WERI-Rb-1 (cell line): ENCODE measurements around the gene CCNL2.
A peak's percentile ranks its signal among the peaks of the same experiment; 100 is the strongest.

ENCODE experiments used
- DNase-seq: peaks from one replicate; pipeline ENCODE4 v3.0.0-alpha.2; 2020
- H3K27ac ChIP-seq: fragments of 250-450 bp; sonication (Bioruptor Pico); 2 replicates; pipeline ENCODE4 v1.5.1; 2020; ENCODE audit warnings: mild to moderate bottlenecking, moderate library complexity
- H3K27me3 ChIP-seq: fragments of 250-450 bp; sonication (Bioruptor Pico); 2 replicates; pipeline ENCODE4 v1.5.1; 2021; ENCODE audit warnings: mild to moderate bottlenecking, low read depth, moderate library complexity; ENCODE audit not compliant: insufficient read depth, severe bottlenecking
- H3K36me3 ChIP-seq: fragments of 250-450 bp; sonication (Bioruptor Pico); 2 replicates; pipeline ENCODE4 v1.5.1; 2020; ENCODE audit warnings: mild to moderate bottlenecking, moderate library complexity
- H3K4me3 ChIP-seq: 2 replicates; pipeline ENCODE4 v1.5.1; 2011; ENCODE audit warnings: low read depth, mild to moderate bottlenecking, control low read depth, low read length
- H3K9me3 ChIP-seq: fragments of 250-450 bp; sonication (Bioruptor Pico); 2 replicates; pipeline ENCODE4 v1.5.1; 2021; ENCODE audit warnings: mild to moderate bottlenecking, moderate library complexity; ENCODE audit not compliant: severe bottlenecking
- TF ChIP-seq, protein P1 (sequence below): IDR thresholded peaks from 2 replicates; pipeline ENCODE4 v1.5.1; 2011; ENCODE audit warnings: low read depth, mild to moderate bottlenecking, control low read depth, inconsistent platforms, low read length

CCNL2 gene

DNA sequence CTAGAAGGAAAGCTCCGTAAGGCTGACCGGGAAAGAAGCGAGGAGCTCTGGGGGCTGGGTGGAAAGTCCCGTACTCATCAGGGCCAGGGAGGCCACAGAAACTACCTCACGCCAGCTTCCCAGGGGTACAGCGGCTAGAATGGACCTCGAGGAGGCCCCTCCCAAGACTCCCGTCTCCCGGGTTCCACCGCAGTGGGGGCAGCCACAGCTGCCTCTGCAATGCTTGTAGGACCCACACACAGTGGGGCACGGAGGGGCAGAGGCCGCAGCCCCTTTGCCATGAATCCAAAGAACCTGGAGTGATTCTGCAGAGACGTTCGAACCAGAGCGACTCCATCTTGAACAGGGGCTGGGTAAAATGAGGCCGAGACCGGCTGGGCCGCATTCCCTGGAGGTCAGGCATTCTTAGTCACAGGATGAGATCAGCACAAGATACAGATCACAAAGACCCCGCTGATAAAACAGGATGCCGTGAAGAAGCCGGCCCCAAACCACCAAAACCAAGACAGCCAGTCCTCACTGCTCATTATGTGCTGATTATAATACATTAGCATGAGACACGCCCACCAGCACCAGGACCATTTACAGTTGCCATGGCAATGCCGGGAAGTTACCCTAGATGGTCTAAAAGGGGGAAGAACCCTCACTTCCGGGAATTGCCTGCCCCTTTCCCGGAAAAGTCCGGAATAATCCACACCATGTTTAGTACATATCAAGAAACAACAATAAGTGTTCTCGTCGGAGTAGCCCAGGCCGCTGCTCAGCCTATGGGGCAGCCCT lies 23.5 kb upstream of the CCNL2 start:
- TF ChIP-seq, protein P1, sequence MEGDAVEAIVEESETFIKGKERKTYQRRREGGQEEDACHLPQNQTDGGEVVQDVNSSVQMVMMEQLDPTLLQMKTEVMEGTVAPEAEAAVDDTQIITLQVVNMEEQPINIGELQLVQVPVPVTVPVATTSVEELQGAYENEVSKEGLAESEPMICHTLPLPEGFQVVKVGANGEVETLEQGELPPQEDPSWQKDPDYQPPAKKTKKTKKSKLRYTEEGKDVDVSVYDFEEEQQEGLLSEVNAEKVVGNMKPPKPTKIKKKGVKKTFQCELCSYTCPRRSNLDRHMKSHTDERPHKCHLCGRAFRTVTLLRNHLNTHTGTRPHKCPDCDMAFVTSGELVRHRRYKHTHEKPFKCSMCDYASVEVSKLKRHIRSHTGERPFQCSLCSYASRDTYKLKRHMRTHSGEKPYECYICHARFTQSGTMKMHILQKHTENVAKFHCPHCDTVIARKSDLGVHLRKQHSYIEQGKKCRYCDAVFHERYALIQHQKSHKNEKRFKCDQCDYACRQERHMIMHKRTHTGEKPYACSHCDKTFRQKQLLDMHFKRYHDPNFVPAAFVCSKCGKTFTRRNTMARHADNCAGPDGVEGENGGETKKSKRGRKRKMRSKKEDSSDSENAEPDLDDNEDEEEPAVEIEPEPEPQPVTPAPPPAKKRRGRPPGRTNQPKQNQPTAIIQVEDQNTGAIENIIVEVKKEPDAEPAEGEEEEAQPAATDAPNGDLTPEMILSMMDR: no peak
- no peaks in the 10 kb centered on the region for H3K36me3 ChIP-seq
- H3K4me3 ChIP-seq: no peak overlapping the region
- no peaks in the 10 kb centered on the region for H3K27me3 ChIP-seq
- no peak overlapping the region; the same call in 1 of the 2 replicates for H3K27ac ChIP-seq
- DNase-seq: no peak
- H3K9me3 ChIP-seq: no peaks in the 10 kb centered on the region

DNA sequence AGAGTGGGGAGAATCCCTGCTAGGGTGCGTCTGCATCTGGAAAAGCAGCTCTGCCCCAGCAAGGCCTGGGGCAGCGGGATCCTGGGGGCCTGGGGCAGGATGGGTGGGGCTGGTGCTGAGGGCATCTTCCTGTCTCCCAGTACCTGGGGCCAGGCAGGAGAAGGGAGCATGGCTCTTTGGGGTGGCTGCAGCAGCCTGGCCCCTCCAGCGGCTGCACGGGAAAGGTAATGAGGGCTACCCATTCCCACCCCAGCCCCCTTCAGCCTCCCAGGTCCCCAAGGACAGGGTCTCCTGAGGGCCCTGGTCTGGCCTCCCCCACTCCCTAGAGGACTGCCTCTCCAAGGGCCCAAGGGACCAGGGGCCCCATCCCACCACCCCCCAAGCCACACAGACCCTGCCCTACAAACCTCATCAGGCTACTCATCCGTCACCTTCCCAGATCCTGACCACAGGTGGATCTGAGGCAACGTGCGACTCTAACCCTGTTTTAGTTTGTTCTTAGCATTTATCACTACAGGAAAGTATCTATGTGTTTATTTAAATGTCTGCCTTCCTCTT lies 22.9 kb upstream of the CCNL2 start:
- no peaks in the 10 kb centered on the region for H3K9me3 ChIP-seq
- peak overlapping the region; percentile 94 for H3K27ac ChIP-seq
- no peaks in the 10 kb centered on the region for H3K36me3 ChIP-seq
- H3K27me3 ChIP-seq: no peaks in the 10 kb centered on the region
- DNase-seq: no peak
- no peak overlapping the region for H3K4me3 ChIP-seq
- TF ChIP-seq, protein P1: no peak

DNA sequence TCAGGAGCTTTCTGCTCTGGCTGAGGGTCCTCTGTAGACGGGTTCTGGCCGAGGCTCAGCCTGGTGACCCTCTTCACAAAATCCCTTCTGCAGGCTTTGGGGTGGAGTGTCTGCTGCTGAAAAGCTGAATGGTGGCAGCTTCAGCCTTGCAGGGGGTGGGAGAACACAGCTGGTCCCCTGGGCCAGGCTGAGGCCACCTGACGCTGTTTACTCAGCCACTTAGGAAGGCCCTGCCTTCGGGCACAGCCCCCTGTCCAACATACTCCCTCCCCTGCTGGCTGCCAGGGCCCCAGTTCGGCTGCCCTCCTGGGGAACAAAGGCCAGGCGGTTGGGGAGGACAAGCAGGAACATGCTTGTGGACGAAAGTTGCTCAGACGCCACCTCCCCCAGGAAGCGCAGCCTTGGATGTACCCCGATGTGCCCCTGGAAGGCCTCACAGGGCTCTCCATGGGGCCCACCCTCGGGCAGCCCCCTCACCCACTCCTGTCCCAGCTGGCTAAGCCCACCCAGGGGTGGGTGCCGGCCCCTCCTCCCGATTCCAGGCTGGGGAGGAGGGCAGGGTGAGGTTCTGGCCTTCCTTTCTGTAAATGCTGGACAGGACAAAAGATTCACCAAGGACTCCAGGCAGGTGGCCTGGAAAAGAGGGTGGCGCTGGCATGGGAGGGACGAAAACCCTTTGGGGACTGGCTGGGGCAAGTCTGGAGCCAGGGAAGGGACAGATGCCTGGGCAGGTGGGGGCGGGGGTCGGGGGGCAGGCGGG lies 22.2 kb upstream of the CCNL2 start, which contains the start of gene ANKRD65:
TSS of gene ANKRD65 (minus strand) at position 130 of the 760 bp plus-strand sequence. CDS start 271 bp downstream, outside the sequence.
- Histone ChIP-seq H3K27me3 (no peaks in the 10 kb centered on the region), H3K36me3 (no peaks in the 10 kb centered on the region), H3K4me3 (no peak within 1 kb of the TSS; the same call in none of the 2 replicates), H3K27ac (peak within 1 kb of the TSS; percentile 94), H3K9me3 (no peaks in the 10 kb centered on the region)
- DNase-seq: peak; percentile 83
- TF ChIP-seq, protein P1: no peak

DNA sequence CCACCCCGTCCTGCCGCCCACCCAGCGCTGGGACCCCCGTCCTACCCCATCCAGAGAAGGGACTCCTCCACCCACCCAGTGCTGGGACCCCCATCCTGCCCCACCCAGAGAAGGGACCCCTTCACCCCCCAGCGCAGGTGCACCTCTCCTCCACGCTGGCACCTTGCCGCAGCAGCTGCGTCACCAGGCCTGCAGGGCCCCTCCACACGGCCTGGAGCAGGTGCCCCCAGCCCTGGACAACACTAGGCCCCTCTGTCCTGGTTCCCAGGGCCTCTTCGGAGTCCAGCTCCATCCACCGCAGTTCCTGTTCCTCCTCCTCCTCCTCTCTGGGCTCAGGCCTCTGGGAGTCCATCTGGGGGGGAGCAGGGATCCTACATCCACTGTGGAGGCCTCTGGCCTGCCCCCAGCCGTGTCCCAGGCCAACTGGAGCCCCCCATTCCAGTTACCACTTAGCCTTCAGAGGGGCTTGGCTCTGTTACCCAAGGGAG lies 21.6 kb upstream of the CCNL2 start:
- TF ChIP-seq, protein P1: no peak
- Histone ChIP-seq H3K9me3 (no peaks in the 10 kb centered on the region), H3K4me3 (no peak overlapping the region; the same call in 1 of the 2 replicates), H3K27ac (peak overlapping the region; percentile 94), H3K27me3 (no peaks in the 10 kb centered on the region), H3K36me3 (no peaks in the 10 kb centered on the region)
- DNase-seq: no peak

DNA sequence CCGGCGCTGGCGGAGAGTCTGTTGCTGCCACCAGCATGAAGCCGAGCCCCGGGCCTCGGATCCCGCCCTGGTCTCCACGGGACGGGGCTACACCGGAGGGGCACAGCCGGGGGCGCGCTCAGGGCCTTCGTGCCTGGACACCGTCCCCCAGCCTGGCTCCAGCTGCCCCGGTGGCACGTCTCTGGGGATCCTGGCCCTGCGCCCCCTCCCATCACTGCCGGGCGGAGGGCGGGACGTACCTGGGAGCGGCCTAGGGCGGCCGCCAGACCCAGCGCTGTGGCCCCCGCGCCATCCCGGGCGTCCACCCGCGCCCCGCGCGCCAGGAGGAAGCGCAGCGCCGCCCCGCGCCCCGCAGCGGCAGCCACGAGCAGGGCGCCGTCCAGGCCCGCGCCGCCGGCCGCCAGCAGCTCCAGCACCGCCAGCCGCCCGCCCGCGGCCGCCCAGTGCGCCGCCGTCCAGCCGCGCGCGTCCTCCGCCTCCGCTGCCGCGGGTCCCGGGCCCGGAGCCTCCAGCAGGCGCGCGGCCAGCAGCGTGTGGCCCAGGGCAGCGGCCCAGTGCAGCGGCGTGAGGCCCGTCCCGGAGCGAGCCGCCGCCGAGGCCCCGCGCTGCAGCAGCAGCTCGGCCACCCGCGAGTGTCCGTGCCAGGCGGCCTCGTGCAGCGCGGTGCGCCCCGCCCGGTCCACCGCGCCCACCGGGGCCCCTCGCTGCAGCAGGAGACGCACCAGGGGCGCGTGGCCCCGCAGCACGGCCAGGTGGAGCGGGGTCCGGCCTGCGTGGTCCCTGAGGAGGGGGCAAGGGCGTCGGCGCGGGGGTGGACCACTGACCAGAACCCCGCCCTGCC lies 20.9 kb upstream of the CCNL2 start:
- H3K9me3 ChIP-seq: no peaks in the 10 kb centered on the region
- H3K27ac ChIP-seq: no peak overlapping the region
- DNase-seq: no peak
- H3K4me3 ChIP-seq: no peak overlapping the region
- TF ChIP-seq, protein P1: no peak
- no peaks in the 10 kb centered on the region for H3K36me3 ChIP-seq
- no peaks in the 10 kb centered on the region for H3K27me3 ChIP-seq
